Measurements from ENCODE around the gene WIZ.
"Not testable (repeated sequence)": the region's sequence is repeated elsewhere in the genome, so short reads cannot be mapped to it uniquely, and the experiment has no call there.

WIZ gene

GRCh38 chr19:15449620-15450527 is at the start of gene WIZ:
Gene WIZ (minus strand): TSS chr19:15449956. CDS start chr19:15448307, 1,649 bp downstream.
- no peak for DNase-seq

DNA sequence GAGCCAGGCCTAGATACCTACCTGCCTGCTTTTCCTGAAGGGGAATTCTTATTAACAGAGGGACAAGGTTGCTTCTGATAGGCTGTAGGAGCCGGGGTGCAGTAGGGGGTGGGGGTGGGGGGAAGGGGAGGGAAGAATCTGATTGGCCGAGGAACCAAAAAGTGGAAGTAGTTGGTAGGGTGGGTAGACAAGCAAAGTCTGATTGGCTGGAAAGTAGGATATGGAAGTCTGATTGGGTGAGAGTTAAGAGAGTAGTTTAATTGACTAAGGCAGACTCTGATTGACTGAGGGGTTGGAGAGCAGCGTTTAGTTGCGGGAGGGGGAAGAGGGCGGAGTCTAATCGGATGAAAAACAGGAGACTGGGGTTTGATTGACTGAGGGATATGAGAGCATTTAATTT is 49.2 kb upstream of the WIZ start:
- no peak for DNase-seq

- DNase-seq = no peak
Observed at GRCh38 chr19:15498156-15498858, 48.6 kb upstream of the WIZ start.

- DNase-seq = no peak
Observed at GRCh38 chr19:15495151-15495550, 45.4 kb upstream of the WIZ start.

DNA sequence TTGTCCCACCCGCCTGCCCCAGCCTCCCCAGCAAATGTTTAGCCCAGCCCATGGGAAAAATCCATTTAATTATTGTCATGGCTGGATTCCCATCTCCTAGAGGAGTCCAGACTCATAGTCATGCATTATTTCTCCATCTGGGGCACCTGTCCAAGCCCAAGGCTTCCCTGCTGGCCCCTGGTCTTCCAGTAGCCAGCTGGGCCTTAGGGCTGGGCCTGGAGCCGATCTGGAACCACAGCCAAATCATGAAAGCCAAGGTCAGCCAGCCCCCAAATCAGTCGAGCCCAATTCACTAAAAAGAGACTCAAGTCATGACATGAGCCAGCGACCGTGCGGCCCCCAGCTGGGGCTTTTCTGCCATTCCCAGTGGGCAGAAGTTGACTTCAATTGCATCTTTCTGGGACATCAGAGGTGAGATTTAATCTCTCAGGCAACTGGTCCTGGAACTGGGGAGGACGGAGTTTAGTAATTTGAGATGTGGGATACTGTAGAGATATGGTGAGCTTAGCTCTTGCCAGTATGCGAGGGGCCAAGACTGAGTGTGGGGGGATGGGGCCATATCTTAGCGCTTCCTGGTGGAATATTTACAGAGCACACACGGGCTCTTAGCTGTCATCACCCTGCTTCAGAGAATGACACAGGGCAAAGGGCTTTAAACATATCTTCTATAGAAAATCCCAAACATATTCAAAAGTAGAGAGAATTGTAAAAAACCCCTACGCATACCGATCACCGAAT is 38.9 kb upstream of the WIZ start:
- DNase-seq = no peak

DNA sequence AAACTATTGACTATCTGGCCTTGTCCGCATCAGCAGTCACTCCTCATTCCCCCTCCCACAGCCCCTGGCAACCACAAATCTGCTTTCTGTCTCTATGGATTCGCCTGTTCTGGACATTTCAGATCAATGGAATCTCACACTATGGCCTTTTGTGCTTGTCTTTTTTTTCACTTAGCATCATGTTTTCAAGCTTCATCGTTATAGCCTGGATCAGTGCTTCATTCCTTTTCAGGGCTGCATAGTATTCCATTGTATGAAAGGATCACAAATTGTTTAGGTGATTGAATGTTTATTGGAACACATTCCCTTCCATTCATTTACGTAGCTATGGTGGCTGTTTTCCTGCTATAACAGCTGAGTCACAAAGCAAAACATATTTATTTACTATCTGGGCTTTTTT is 37.3 kb upstream of the WIZ start:
- no peak for DNase-seq

DNA sequence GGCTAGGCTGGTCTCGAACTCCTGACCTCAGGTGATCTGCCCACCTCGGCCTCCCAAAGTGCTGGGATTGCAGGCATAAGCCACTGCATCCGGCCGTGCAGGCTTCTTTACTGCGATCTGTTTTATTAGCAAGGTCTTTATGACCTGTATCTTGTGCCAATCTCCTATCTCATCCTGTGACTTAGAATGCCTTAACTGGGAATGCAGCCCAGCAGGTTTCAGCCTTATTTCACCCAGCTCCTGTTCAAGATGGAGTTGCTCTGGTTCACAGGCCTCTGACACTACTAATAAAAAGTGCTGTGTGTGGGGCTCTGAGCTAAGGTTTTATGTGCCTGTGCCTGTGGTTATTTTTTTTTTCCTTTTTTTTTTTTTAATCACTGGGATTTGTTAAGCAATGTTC is 36.0 kb upstream of the WIZ start:
- not testable (repeated sequence) for DNase-seq

DNA sequence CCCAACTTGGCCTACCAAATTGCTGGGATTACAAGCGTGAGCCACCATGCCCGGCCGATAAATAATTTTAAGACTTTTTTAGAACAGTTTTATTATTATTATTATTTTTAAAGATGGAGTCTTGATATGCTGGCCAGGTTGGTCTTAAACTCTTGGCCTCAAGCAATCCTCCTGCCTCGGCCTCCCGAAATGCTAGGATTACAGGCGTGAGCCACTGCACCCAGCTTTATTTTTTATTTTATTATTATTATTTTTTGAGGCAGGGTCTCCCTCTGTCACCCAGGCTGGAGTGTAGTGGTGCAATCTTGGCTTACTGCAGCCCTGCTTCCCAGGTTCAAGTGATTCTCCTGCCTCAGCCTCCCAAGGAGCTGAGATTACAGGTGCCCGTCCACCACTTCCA is 31.2 kb upstream of the WIZ start:
- not testable (repeated sequence) for DNase-seq

- DNase-seq = no peak
Observed at GRCh38 chr19:15479391-15480345, 29.9 kb upstream of the WIZ start, which contains the start of gene PGLYRP2. Gene PGLYRP2 (minus strand): TSS chr19:15479501. CDS start chr19:15479371, 130 bp downstream.

DNA sequence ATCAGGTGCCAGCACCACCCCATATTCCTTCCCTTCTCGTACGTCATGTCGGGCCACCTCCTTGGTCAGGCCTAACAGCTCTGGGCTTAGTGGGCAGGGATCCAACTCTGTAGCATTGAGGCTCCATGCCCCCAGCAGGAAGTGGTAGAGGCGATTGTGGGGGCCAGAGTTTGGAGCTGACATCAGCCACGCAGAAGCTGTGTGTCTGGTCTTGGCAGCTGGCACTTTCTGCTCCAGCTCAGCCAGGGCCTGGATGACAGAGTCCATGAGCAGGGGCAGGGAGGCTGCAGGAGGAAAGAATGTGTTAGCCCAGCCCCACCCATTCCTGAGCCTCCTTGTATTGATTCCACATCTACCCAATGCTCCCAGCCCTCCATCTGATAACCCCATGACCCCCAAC is 26.6 kb upstream of the WIZ start:
- DNase-seq = no peak

DNA sequence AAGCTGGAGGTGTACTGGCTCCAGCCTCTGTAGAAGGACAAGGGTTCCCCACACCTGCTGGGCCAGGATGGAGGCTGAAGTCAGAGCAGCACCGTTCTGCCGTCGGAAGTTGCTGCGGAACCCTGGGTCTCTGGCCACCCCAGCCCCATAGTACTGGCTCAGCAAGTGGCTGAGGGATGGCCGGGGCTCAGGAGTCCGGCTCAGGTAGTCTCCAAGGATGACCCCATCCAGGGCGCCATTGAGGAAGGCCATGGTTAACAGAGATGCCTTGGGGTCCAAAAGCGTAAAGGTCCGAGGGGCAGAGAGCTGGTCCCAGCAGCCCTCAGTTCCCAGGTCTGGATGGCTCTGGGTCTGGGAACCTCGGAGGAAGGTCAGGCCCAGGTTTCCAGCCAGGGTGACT is 25.9 kb upstream of the WIZ start:
- DNase-seq = no peak

DNA sequence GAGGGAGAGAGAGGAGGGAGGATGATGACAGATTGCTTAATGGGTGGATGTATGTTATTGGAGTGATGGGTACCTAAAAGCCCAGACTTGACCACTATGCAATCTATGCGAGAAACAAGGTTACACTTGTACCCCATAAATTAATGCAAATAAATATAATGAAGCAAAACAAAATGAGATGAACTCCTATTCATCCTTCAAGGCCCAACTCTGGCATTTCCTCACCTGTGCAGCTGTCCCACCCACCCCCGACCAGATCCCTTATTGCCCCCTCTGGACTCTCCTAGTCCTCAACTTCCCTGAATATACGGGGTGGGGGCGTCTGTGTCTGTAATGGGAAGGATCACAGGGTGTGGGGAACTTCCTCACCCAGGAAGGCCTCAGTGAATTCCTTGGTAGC is 25.4 kb upstream of the WIZ start:
- no peak for DNase-seq

GRCh38 chr19:15473821-15474220 is 24.1 kb upstream of the WIZ start:
- DNase-seq = not testable (repeated sequence)

- no peak for DNase-seq
Observed at GRCh38 chr19:15471639-15472101, 21.9 kb upstream of the WIZ start.

GRCh38 chr19:15469513-15470297 is 19.9 kb upstream of the WIZ start:
- DNase-seq = no peak

- DNase-seq = no peak
Observed at GRCh38 chr19:15468675-15469512, 19.1 kb upstream of the WIZ start.

GRCh38 chr19:15467734-15468214 is 18.0 kb upstream of the WIZ start:
- no peak for DNase-seq

DNA sequence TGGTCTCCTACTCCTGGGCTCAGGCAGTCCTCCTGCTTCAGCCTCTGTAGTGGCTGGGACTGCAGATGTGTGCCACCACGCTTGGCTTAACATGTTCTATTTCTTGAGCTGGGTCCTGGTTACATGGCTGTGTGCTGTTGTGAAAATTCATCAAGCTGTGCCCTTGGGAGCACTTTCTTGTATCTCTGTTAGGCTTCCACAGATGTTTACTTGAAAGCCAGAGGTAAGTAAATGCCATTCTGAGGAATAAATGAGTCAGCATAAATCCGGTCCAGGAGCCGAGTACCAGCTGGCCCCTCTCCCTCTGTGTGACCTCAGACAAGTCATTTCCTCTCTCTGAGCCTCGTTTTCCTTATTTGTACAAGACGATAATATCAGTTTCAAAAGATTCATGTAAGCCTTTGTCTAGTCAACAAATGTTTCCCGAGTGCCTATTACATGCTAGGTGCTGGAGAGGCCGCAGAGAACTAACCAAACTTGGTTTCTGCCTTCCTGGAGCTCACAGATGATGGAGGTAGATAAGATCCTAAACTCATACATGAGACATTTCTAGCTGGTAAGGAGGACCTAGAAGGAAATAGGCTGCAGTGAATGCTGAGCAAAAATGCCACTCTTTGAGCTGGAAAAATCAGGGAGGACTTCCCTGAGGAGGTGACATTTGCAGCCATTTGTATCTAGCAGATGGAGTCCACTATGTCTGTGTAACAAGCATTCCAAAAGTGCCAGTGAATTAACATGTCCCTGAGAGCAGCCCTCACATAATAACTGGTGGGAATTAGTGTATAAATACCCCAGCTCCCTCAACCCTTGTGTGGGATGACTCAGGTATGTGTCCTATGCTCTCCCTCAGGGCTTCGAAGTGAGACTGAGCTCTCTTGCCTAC is 17.3 kb upstream of the WIZ start:
- DNase-seq = no peak

All from NCI-H1436 treated with DMSO at 0.1 percent for 48 hours (cell line).